HepG2 (cell line): ENCODE data around the gene RIPK3. TPM values are rescaled to one million over a fixed set of nuclear protein-coding genes. Genes with fewer than 3 reads are reported as not detected.

Experiments used
- ATAD3A ChIP-seq: sonication (generic); formaldehyde crosslinking; IDR thresholded peaks from 2 replicates; pipeline ENCODE4 v1.4.0; 2020; ENCODE audit warnings: missing genetic modification reagents
- ATF1 ChIP-seq: IDR thresholded peaks from 2 replicates; pipeline ENCODE4 v1.6.1; 2016; ENCODE audit warnings: mild to moderate bottlenecking, control low read depth
- DNMT1 ChIP-seq: sonication (generic); formaldehyde crosslinking; IDR thresholded peaks from 2 replicates; pipeline ENCODE4 v1.5.1; 2020; ENCODE audit warnings: mild to moderate bottlenecking, missing genetic modification reagents
- FLYWCH1 ChIP-seq: sonication (generic); formaldehyde crosslinking; IDR thresholded peaks from 2 replicates; pipeline ENCODE4 v1.8.1; 2023; ENCODE audit warnings: mild to moderate bottlenecking, missing genetic modification reagents
- FOXC1 ChIP-seq: sonication (generic); formaldehyde crosslinking; IDR thresholded peaks from 2 replicates; pipeline ENCODE4 v1.8.0; 2022; ENCODE audit warnings: mild to moderate bottlenecking, missing genetic modification reagents, borderline replicate concordance
- HNRNPUL1 ChIP-seq: fragments of 200-400 bp; formaldehyde crosslinking; IDR thresholded peaks from 2 replicates; pipeline ENCODE4 v1.6.1; 2017; ENCODE audit warnings: low read depth, mild to moderate bottlenecking, low read length, moderate library complexity
- MED8 ChIP-seq: sonication (generic); formaldehyde crosslinking; IDR thresholded peaks from 2 replicates; pipeline ENCODE4 v1.8.1; 2023; ENCODE audit warnings: mild to moderate bottlenecking, missing genetic modification reagents; ENCODE audit not compliant: insufficient replicate concordance
- NR2F1 ChIP-seq, 2 experiments: fragments of 450-650 bp in 1 of 2; formaldehyde crosslinking in 1 of 2; IDR thresholded peaks; 2 replicates each; pipeline versions ENCODE4 v1.5.0 to v1.6.1; 2016 to 2020; ENCODE audit warnings: mild to moderate bottlenecking in 1 of 2, missing compliant biosample characterization in 1 of 2, missing genetic modification reagents in 1 of 2, moderate library complexity in 1 of 2
- REL ChIP-seq: sonication (generic); formaldehyde crosslinking; conservative IDR thresholded peaks from 2 replicates; pipeline ENCODE4 v1.8.0; 2022; ENCODE audit warnings: mild to moderate bottlenecking, missing genetic modification reagents, moderate library complexity
- SAFB2 ChIP-seq: sonication (generic); formaldehyde crosslinking; IDR thresholded peaks from 2 replicates; pipeline ENCODE4 v1.5.1; 2020; ENCODE audit warnings: missing genetic modification reagents, low read depth, mild to moderate bottlenecking, borderline replicate concordance
- YY1 ChIP-seq: IDR thresholded peaks from 2 replicates; pipeline ENCODE4 v1.6.1; 2011; ENCODE audit warnings: low read length, low read depth, moderate library complexity, mild to moderate bottlenecking; ENCODE audit not compliant: insufficient read depth, insufficient replicate concordance
- ZFY ChIP-seq: sonication (generic); formaldehyde crosslinking; IDR thresholded peaks from 2 replicates; pipeline ENCODE4 v1.4.0; 2020; ENCODE audit warnings: missing genetic modification reagents
- ZNF124 ChIP-seq: sonication (generic); formaldehyde crosslinking; IDR thresholded peaks from 2 replicates; pipeline ENCODE4 v1.4.0; 2020; ENCODE audit warnings: missing genetic modification reagents
- ZNF180 ChIP-seq: sonication (generic); formaldehyde crosslinking; IDR thresholded peaks from 2 replicates; pipeline ENCODE4 v1.4.0; 2020; ENCODE audit warnings: low read depth, missing genetic modification reagents, borderline replicate concordance
- ZNF256 ChIP-seq: sonication (generic); formaldehyde crosslinking; conservative IDR thresholded peaks from 2 replicates; pipeline ENCODE4 v1.4.0; 2020; ENCODE audit warnings: missing genetic modification reagents
- ZNF264 ChIP-seq: sonication (generic); formaldehyde crosslinking; IDR thresholded peaks from 2 replicates; pipeline ENCODE4 v1.4.0; 2020; ENCODE audit warnings: missing genetic modification reagents
- ZNF317 ChIP-seq: sonication (generic); formaldehyde crosslinking; IDR thresholded peaks from 2 replicates; pipeline ENCODE4 v1.5.0; 2020; ENCODE audit warnings: mild to moderate bottlenecking, missing genetic modification reagents
- ZNF496 ChIP-seq: sonication (generic); formaldehyde crosslinking; IDR thresholded peaks from 2 replicates; pipeline ENCODE4 v1.8.1; 2023; ENCODE audit warnings: mild to moderate bottlenecking, moderate library complexity, missing genetic modification reagents; ENCODE audit not compliant: insufficient replicate concordance
- polyA plus RNA-seq, 8 experiments: library from polyadenylated mRNA; depleted of rRNA in 3 of 8; stranded (reverse) in 7 of 8; unstranded in 1 of 8; fragments of >200 nt; fragmentation: Illumina TruSeq in 4 of 8; extraction: Trizol in 4 of 8; gene quantifications; 2 replicates each; pipeline versions ENCODE4 v1.2.1 to v1.2.3, GENCODE V29; 2011 to 2016; ENCODE audit warnings: low read depth in 4 of 8, missing spikeins in 1 of 8, mixed read lengths in 1 of 8; ENCODE audit not compliant: insufficient read depth in 1 of 8
- total RNA-seq, 5 experiments: library from RNA; depleted of rRNA; stranded (reverse); fragments of >200 nt; fragmentation: Illumina TruSeq; extraction: Trizol; gene quantifications; 2 replicates each; pipeline ENCODE4 v1.2.3, GENCODE V29; 2016; ENCODE audit warnings: low read depth in 1 of 5
- TF ChIP-seq, protein P1 (sequence below): sonication (generic); formaldehyde crosslinking; IDR thresholded peaks from 2 replicates; pipeline ENCODE4 v1.4.0; 2020; ENCODE audit warnings: missing genetic modification reagents, borderline replicate concordance
- TF ChIP-seq, protein P2 (sequence below): IDR thresholded peaks from 2 replicates; pipeline ENCODE4 v1.6.1; 2016; ENCODE audit warnings: low read depth, control low read depth
- TF ChIP-seq, protein P3 (sequence below): sonication (generic); formaldehyde crosslinking; conservative IDR thresholded peaks from 2 replicates; pipeline ENCODE4 v1.4.0; 2020; ENCODE audit warnings: missing genetic modification reagents
- TF ChIP-seq, protein P4 (sequence below): sonication (generic); formaldehyde crosslinking; IDR thresholded peaks from 2 replicates; pipeline ENCODE4 v1.5.0; 2020; ENCODE audit warnings: mild to moderate bottlenecking, missing genetic modification reagents

Gene RIPK3
- total and polyA plus RNA-seq, 2 of the 13 experiments (the other 11 are each of a cell fraction or from before 2014, with no cell fraction given): not detected

DNA sequence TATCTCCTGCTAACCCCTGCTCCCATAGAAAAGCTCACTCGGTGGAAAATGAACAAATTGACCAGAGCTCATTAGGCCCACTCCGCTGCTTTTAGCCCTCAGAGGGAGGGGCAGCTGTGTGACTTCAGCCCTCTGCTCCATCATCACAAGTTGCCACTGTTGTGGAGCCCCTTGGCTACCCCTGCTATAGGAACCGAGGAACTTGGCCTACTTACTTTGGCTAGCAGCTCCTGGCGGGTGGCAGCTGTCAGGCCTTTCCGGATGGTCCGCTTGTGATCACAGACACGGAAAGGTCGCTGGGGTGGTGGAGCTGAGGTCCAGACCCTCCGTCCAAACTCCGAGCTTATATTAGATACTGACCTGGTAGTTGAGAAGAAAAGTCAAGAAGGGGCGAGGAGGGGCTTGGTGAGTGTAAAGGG lies 32.6 kb downstream of the RIPK3 start (continued):
- TF ChIP-seq YY1 (no peak), ZNF496 (CRISPR knock-in tag) (no peak), ZNF180 (CRISPR knock-in tag) (no peak), DNMT1 (no peak), REL (CRISPR knock-in tag) (no peak), ZNF264 (CRISPR knock-in tag) (no peak), HNRNPUL1 (no peak), ZNF124 (CRISPR knock-in tag) (no peak), ATF1 (no peak), ZFY (peak; percentile 59), ATAD3A (no peak), SAFB2 (peak; percentile 41; the same call in 1 of the 2 replicates), FOXC1 (no peak), FLYWCH1 (0 out of 2 replicates have a peak, but pooled peaks have one; percentile 13), ZNF317 (no peak), NR2F1 (CRISPR knock-in tag; IDR thresholded peaks at IDR 0.05) (0 out of 4 replicates have a peak, but pooled peaks of 1 of the 2 experiments have one; percentile 9), MED8 (CRISPR knock-in tag) (no peak), ZNF256 (CRISPR knock-in tag) (no peak)
- TF ChIP-seq, protein P1, sequence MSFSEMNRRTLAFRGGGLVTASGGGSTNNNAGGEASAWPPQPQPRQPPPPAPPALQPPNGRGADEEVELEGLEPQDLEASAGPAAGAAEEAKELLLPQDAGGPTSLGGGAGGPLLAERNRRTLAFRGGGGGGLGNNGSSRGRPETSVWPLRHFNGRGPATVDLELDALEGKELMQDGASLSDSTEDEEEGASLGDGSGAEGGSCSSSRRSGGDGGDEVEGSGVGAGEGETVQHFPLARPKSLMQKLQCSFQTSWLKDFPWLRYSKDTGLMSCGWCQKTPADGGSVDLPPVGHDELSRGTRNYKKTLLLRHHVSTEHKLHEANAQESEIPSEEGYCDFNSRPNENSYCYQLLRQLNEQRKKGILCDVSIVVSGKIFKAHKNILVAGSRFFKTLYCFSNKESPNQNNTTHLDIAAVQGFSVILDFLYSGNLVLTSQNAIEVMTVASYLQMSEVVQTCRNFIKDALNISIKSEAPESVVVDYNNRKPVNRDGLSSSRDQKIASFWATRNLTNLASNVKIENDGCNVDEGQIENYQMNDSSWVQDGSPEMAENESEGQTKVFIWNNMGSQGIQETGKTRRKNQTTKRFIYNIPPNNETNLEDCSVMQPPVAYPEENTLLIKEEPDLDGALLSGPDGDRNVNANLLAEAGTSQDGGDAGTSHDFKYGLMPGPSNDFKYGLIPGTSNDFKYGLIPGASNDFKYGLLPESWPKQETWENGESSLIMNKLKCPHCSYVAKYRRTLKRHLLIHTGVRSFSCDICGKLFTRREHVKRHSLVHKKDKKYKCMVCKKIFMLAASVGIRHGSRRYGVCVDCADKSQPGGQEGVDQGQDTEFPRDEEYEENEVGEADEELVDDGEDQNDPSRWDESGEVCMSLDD (CRISPR knock-in tag): no peak
- TF ChIP-seq, protein P2, sequence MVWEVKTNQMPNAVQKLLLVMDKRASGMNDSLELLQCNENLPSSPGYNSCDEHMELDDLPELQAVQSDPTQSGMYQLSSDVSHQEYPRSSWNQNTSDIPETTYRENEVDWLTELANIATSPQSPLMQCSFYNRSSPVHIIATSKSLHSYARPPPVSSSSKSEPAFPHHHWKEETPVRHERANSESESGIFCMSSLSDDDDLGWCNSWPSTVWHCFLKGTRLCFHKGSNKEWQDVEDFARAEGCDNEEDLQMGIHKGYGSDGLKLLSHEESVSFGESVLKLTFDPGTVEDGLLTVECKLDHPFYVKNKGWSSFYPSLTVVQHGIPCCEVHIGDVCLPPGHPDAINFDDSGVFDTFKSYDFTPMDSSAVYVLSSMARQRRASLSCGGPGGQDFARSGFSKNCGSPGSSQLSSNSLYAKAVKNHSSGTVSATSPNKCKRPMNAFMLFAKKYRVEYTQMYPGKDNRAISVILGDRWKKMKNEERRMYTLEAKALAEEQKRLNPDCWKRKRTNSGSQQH (CRISPR knock-in tag): no peak; the same call in 1 of the 2 replicates
- TF ChIP-seq, protein P3, sequence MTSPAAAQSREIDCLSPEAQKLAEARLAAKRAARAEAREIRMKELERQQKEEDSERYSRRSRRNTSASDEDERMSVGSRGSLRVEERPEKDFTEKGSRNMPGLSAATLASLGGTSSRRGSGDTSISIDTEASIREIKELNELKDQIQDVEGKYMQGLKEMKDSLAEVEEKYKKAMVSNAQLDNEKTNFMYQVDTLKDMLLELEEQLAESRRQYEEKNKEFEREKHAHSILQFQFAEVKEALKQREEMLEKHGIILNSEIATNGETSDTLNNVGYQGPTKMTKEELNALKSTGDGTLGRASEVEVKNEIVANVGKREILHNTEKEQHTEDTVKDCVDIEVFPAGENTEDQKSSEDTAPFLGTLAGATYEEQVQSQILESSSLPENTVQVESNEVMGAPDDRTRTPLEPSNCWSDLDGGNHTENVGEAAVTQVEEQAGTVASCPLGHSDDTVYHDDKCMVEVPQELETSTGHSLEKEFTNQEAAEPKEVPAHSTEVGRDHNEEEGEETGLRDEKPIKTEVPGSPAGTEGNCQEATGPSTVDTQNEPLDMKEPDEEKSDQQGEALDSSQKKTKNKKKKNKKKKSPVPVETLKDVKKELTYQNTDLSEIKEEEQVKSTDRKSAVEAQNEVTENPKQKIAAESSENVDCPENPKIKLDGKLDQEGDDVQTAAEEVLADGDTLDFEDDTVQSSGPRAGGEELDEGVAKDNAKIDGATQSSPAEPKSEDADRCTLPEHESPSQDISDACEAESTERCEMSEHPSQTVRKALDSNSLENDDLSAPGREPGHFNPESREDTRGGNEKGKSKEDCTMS (CRISPR knock-in tag): no peak
- TF ChIP-seq, protein P4, sequence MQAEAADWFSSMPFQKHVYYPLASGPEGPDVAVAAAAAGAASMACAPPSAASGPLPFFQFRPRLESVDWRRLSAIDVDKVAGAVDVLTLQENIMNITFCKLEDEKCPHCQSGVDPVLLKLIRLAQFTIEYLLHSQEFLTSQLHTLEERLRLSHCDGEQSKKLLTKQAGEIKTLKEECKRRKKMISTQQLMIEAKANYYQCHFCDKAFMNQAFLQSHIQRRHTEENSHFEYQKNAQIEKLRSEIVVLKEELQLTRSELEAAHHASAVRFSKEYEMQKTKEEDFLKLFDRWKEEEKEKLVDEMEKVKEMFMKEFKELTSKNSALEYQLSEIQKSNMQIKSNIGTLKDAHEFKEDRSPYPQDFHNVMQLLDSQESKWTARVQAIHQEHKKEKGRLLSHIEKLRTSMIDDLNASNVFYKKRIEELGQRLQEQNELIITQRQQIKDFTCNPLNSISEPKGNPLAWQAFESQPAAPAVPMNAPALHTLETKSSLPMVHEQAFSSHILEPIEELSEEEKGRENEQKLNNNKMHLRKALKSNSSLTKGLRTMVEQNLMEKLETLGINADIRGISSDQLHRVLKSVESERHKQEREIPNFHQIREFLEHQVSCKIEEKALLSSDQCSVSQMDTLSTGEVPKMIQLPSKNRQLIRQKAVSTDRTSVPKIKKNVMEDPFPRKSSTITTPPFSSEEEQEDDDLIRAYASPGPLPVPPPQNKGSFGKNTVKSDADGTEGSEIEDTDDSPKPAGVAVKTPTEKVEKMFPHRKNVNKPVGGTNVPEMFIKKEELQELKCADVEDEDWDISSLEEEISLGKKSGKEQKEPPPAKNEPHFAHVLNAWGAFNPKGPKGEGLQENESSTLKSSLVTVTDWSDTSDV (CRISPR knock-in tag): no peak
